C4-2B (cell line): Measurements from ENCODE around the gene TBC1D22A.

Experiments
- ZFX ChIP-seq: fragments of 450-650 bp; IDR thresholded peaks from 2 replicates; pipeline ENCODE4 v1.6.1; 2017
- TF ChIP-seq, protein P1 (sequence below): fragments of 450-650 bp; conservative IDR thresholded peaks from 2 replicates; pipeline ENCODE4 v1.5.1; 2017; ENCODE audit warnings: mild to moderate bottlenecking

- TF ChIP-seq, protein P1, sequence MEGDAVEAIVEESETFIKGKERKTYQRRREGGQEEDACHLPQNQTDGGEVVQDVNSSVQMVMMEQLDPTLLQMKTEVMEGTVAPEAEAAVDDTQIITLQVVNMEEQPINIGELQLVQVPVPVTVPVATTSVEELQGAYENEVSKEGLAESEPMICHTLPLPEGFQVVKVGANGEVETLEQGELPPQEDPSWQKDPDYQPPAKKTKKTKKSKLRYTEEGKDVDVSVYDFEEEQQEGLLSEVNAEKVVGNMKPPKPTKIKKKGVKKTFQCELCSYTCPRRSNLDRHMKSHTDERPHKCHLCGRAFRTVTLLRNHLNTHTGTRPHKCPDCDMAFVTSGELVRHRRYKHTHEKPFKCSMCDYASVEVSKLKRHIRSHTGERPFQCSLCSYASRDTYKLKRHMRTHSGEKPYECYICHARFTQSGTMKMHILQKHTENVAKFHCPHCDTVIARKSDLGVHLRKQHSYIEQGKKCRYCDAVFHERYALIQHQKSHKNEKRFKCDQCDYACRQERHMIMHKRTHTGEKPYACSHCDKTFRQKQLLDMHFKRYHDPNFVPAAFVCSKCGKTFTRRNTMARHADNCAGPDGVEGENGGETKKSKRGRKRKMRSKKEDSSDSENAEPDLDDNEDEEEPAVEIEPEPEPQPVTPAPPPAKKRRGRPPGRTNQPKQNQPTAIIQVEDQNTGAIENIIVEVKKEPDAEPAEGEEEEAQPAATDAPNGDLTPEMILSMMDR = no peak
- no peak for TF ChIP-seq ZFX
These were observed 361.5 kb downstream of the TBC1D22A start for GRCh38 chr22:47123827-47124442.
